MCF 10A (cell line): ENCODE results near the gene MACF1. TPM values are rescaled to one million over a fixed set of nuclear protein-coding genes. Genes with fewer than 3 reads are reported as not detected.
A peak's percentile ranks its signal among the peaks of the same experiment; 100 is the strongest.

Experiments used
- BruUV-seq: library from RNA; stranded (reverse); fragments of 400-500 nt; replicated peaks from 2 replicates; lab custom pipeline; 2021; lab: Mats Ljungman, UMichigan
- CTCF ChIA-PET: fragments of 300-600 bp; sonication (Branson Sonifier 250); formaldehyde crosslinking; extraction: SDS; loops from one replicate; lab custom pipeline; 2021; ENCODE audit warnings: antibody characterized with exemption, inconsistent platforms; lab: Yijun Ruan, JAX
- POLR2A ChIA-PET: fragments of 300-600, 350-650 bp; sonication (Branson Sonifier 250); formaldehyde crosslinking; extraction: SDS; loops from one replicate; lab custom pipeline; 2020; ENCODE audit warnings: antibody characterized with exemption, inconsistent platforms; lab: Yijun Ruan, JAX
- DNase-seq: peaks from one replicate; pipeline ENCODE4 v3.0.0-alpha.2; 2018; ENCODE audit not compliant: unreplicated experiment
- H3K27ac Mint-ChIP-seq: one replicate; pipeline ENCODE4 v1.8.0; 2022; ENCODE audit warnings: mild to moderate bottlenecking, low read depth, mixed read lengths; ENCODE audit not compliant: unreplicated experiment
- H3K27me3 Mint-ChIP-seq: one replicate; pipeline ENCODE4 v1.8.0; 2022; ENCODE audit warnings: mixed read lengths; ENCODE audit not compliant: insufficient read depth, unreplicated experiment
- H3K36me3 Mint-ChIP-seq: one replicate; pipeline ENCODE4 v1.8.0; 2022; ENCODE audit warnings: mild to moderate bottlenecking, moderate library complexity, mixed read lengths; ENCODE audit not compliant: insufficient read depth, unreplicated experiment
- H3K4me1 Mint-ChIP-seq: one replicate; pipeline ENCODE4 v1.8.0; 2022; ENCODE audit warnings: mixed read lengths; ENCODE audit not compliant: insufficient read depth, unreplicated experiment
- H3K4me3 Mint-ChIP-seq: one replicate; pipeline ENCODE4 v1.8.0; 2022; ENCODE audit warnings: mild to moderate bottlenecking, moderate library complexity, mixed read lengths; ENCODE audit not compliant: unreplicated experiment
- H3K9me3 Mint-ChIP-seq: one replicate; pipeline ENCODE4 v1.8.0; 2022; ENCODE audit warnings: mixed read lengths; ENCODE audit not compliant: unreplicated experiment
- intact Hi-C: fragments of 100-400 bp; cut with micrococcal nuclease; formaldehyde crosslinking; loops from 2 replicates; pipeline ENCODE4 v1.14.1; 2022
- total RNA-seq: library from RNA; stranded (reverse); gene quantifications from 2 replicates; pipeline ENCODE4 v1.2.3, GENCODE V29; 2022
- TF ChIP-seq, protein P1 (sequence below): fragments of 200-600 bp; IDR thresholded peaks from one replicate; pipeline ENCODE4 v1.8.0; 2022; ENCODE audit warnings: antibody characterized with exemption, mild to moderate bottlenecking; ENCODE audit not compliant: unreplicated experiment

The MACF1 gene
- total RNA-seq, 1 experiment from 2014 or later, result 188 TPM

DNA sequence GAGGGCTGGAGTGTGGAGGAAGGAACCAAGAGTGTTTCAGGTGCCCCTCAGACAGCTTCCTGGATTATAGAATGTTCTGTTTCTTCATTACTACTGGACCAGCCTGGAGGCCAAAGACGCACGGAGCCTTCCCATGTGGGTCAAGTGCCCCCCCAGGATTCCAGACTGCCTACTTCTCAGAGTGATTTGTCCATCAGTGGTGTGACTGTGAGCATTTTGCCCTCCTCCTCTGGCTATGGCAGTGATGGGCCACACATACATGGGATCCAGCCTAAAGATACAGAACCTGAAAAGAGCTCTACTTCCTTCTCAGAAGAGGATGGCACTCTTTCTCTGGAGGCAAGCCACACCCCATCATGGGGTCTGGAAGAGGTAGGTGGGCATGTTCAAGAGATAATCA lies 64.9 kb downstream of the MACF1 start:
- intact Hi-C loops, result loop anchor here (5.0 kb wide), 1 partner anchor 138 kb away; no protein-coding TSS in a partner anchor
- peak overlapping the region; percentile 90 for H3K27ac Mint-ChIP-seq
- no peaks in the 10 kb centered on the region for H3K27me3 Mint-ChIP-seq
- peak overlapping the region; percentile 62 for H3K4me3 Mint-ChIP-seq
- BruUV-seq, result no TSS peak
- CTCF ChIA-PET, result interaction anchor here (0.9 to 6.1 kb wide), 7 partner anchors 9 to 170 kb away, joined by 3 to 29 read pairs (median 6); no protein-coding TSS in a partner anchor
- H3K4me1 Mint-ChIP-seq, result peaks cover 44% of the 10 kb centered on the region
- peaks cover 16% of the 10 kb centered on the region for H3K36me3 Mint-ChIP-seq
- no peaks in the 10 kb centered on the region for H3K9me3 Mint-ChIP-seq
- no peak for DNase-seq
- POLR2A ChIA-PET, result interaction anchor here (0.6 to 4.4 kb wide), 10 partner anchors 8 to 170 kb away, joined by 3 to 33 read pairs (median 4); no protein-coding TSS in a partner anchor
- TF ChIP-seq, protein P1, sequence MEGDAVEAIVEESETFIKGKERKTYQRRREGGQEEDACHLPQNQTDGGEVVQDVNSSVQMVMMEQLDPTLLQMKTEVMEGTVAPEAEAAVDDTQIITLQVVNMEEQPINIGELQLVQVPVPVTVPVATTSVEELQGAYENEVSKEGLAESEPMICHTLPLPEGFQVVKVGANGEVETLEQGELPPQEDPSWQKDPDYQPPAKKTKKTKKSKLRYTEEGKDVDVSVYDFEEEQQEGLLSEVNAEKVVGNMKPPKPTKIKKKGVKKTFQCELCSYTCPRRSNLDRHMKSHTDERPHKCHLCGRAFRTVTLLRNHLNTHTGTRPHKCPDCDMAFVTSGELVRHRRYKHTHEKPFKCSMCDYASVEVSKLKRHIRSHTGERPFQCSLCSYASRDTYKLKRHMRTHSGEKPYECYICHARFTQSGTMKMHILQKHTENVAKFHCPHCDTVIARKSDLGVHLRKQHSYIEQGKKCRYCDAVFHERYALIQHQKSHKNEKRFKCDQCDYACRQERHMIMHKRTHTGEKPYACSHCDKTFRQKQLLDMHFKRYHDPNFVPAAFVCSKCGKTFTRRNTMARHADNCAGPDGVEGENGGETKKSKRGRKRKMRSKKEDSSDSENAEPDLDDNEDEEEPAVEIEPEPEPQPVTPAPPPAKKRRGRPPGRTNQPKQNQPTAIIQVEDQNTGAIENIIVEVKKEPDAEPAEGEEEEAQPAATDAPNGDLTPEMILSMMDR, result no peak

DNA sequence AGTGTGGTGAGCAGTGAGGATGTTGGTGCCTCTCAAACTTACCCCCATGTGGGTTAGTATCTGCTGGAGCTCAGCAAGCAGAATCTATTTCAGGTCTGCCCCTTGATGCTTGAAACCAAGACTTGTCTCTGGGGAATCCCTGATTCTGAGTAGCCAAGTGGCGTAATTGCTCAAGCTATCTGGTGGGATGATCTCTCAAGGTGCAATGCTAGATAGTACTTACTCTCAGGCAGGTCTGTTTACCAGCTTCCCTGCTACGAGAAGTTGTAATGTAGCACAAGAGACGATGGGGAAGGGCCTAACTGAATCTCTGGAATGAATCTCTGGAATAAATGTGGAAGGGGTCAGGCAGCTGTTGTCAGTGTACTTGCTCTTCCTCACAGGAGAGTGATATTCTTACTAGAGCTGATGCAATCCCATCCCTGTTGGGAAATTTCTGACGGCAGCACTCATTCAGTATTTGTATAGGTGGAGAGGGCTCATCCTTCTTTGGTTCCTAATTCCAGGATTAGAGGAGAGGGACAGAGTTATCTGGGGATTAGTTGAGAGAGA lies 65.4 kb downstream of the MACF1 start:
- peak overlapping the region; percentile 62 for H3K4me3 Mint-ChIP-seq
- intact Hi-C loops, result loop anchor here (5.0 to 10.0 kb wide), 2 partner anchors 137 to 265 kb away; no protein-coding TSS in a partner anchor
- TF ChIP-seq, protein P1, result no peak
- peak overlapping the region; percentile 90 for H3K27ac Mint-ChIP-seq
- H3K9me3 Mint-ChIP-seq, result no peaks in the 10 kb centered on the region
- ChIA-PET CTCF (interaction anchor here (0.9 to 6.1 kb wide), 6 partner anchors 8 to 171 kb away, joined by 3 to 29 read pairs (median 6); no protein-coding TSS in a partner anchor), POLR2A (interaction anchor here (0.6 to 4.4 kb wide), 11 partner anchors 7 to 171 kb away, joined by 3 to 33 read pairs (median 4); no protein-coding TSS in a partner anchor)
- TSS peak; percentile 94 for BruUV-seq
- H3K36me3 Mint-ChIP-seq, result peaks cover 16% of the 10 kb centered on the region
- H3K4me1 Mint-ChIP-seq, result peaks cover 44% of the 10 kb centered on the region
- H3K27me3 Mint-ChIP-seq, result no peaks in the 10 kb centered on the region
- peak; percentile 77 for DNase-seq

DNA sequence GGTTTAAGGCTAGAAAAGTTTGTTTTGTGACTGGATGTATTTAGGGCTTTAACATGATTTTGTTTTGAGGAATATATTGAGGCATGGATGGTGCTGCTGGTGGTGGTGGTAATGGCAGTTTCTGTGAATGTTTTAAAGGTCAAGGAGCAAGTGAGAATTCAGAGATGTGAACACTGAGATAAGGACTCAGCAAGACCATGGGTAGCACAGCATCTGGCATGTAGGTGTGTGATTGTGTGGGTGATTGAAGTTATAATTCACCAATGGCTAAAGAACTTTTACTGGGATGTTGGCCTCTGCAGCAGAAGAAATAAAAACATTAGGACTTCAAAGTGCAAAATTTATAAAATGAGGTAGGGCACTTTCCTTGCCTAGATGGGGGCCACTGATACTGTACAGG lies 65.9 kb downstream of the MACF1 start:
- H3K36me3 Mint-ChIP-seq, result peaks cover 16% of the 10 kb centered on the region
- H3K4me1 Mint-ChIP-seq, result peaks cover 45% of the 10 kb centered on the region
- peak overlapping the region; percentile 62 for H3K4me3 Mint-ChIP-seq
- no peaks in the 10 kb centered on the region for H3K27me3 Mint-ChIP-seq
- H3K27ac Mint-ChIP-seq, result peak overlapping the region; percentile 90
- ChIA-PET POLR2A (interaction anchor here (0.6 to 1.5 kb wide), 3 partner anchors 103 to 171 kb away, joined by 3 to 4 read pairs (median 3); no protein-coding TSS in a partner anchor), CTCF (interaction anchor here (1.4 to 6.1 kb wide), 5 partner anchors 8 to 171 kb away, joined by 4 to 29 read pairs (median 6); no protein-coding TSS in a partner anchor)
- TF ChIP-seq, protein P1, result no peak
- H3K9me3 Mint-ChIP-seq, result no peaks in the 10 kb centered on the region
- BruUV-seq, result TSS peak; percentile 54
- DNase-seq, result no peak
- intact Hi-C loops, result loop anchor here (10.0 kb wide), 1 partner anchor 264 kb away; no protein-coding TSS in a partner anchor
